Stomach smooth muscle (tissue), 2 donors: ENCODE measurements around the gene IPO5.

Experiments used
- H3K27ac ChIP-seq: one replicate; pipeline ENCODE4 v1.7.0; 2013; ENCODE audit warnings: mild to moderate bottlenecking, low read length, inconsistent platforms
- H3K27me3 ChIP-seq, 2 donors: one replicate each; pipeline ENCODE4 v1.7.0; 2013; ENCODE audit warnings: low read length in 2 of 2; ENCODE audit not compliant: insufficient read depth in 2 of 2, control insufficient read depth in 1 of 2
- H3K36me3 ChIP-seq, 2 donors: one replicate each; pipeline ENCODE4 v1.7.0; 2013; ENCODE audit warnings: low read length in 2 of 2; ENCODE audit not compliant: control insufficient read depth in 2 of 2, insufficient read depth in 2 of 2
- H3K4me1 ChIP-seq: one replicate; pipeline ENCODE4 v1.7.0; 2013; ENCODE audit warnings: low read length; ENCODE audit not compliant: control insufficient read depth, insufficient read depth
- H3K4me3 ChIP-seq, 2 donors: one replicate each; pipeline ENCODE4 v1.7.0; 2013; ENCODE audit warnings: low read length in 2 of 2
- H3K9ac ChIP-seq, 2 donors: one replicate each; pipeline ENCODE4 v1.7.0; 2013; ENCODE audit warnings: low read length in 2 of 2, mild to moderate bottlenecking in 1 of 2
- H3K9me3 ChIP-seq, 2 donors: one replicate each; pipeline ENCODE4 v1.7.0; 2013; ENCODE audit warnings: low read length in 2 of 2; ENCODE audit not compliant: control insufficient read depth in 2 of 2
- donor health status: healthy.
- donor health status: Pancreatic carcinoma.

IPO5 gene

DNA sequence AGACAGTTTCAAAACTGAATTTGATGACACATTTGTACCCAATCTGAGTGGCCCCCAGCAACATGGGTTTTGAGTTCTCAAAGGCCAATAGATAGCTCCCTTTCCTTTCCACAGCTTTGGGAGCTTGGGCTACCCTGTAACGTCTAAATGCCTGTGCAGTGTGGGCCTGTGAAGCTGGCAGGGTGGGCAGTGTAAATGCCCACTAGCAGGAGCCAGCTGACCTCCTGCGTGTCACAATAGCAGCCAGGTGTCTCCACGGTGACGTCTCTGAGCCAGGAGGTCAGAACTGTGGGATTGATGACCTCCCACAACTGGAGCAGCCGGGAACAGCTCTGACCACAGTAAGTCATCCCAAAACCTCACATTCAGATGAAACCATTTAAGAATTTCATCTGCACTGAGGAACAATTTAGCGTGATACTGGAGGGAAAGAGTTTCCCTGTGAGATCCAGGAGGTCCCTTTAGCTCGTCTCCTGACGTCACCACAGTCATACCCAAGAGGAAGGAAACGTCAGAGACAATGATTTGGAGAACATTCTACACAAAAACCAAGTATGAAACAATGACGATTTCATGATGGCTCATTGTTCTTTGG is at the start of gene IPO5:
TSS of gene IPO5 (plus strand) at position 300 of the 595 bp plus-strand sequence. CDS start 23,022 bp downstream, outside the sequence.
- Histone ChIP-seq H3K9ac (no peak within 1 kb of the TSS), H3K27ac (no peak within 1 kb of the TSS), H3K4me3 (no peak within 1 kb of the TSS), H3K9me3 (no peaks in the 10 kb centered on the region), H3K4me1 (no peaks in the 10 kb centered on the region), H3K27me3 (no peaks in the 10 kb centered on the region), H3K36me3 (no peaks in the 10 kb centered on the region)

DNA sequence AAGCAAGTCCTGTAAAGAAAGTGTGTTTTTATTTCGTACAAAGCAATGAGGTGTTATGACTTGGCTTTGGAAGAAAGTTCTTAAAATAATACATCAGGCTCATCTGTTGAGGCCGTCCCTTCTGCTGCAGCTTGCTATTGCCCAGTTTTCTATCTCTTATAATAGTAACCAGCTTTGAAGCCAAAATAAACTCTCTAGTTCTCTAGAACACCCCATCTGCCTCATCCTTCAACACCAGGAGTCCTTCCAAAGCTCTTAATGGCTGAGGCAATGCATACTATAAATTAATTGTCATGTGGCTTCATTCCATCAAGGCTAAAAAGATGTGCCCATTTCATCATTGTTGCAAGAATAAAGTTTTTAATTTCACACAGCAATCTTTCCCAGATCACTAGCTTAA is 49.4 kb upstream of the IPO5 start:
- Histone ChIP-seq H3K27ac (no peak overlapping the region), H3K4me1 (peaks cover 2% of the 10 kb centered on the region), H3K9me3 (no peaks in the 10 kb centered on the region), H3K36me3 (no peaks in the 10 kb centered on the region), H3K4me3 (no peak overlapping the region), H3K9ac (no peak overlapping the region), H3K27me3 (no peaks in the 10 kb centered on the region)

DNA sequence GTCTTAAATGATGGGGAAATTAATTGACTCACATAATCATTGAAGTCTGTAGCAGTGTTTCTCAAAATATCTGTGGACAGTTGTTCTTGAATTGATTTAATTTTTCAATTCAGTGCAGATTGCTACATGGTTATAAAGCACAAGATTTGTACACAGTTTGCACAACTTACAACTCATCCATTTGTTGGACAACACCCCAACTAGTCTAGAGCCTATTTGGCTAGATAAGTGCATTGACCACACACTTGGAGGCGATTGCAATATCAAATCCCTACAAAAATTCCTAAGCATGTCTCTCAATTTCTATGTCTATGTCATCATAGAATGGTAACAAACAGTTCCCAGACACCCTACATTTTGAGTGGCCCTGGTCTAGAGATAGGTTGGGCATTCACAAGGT is 48.0 kb upstream of the IPO5 start:
- Histone ChIP-seq H3K4me1 (no peaks in the 10 kb centered on the region), H3K9ac (no peak overlapping the region), H3K27me3 (no peaks in the 10 kb centered on the region), H3K27ac (no peak overlapping the region), H3K9me3 (no peaks in the 10 kb centered on the region), H3K36me3 (no peaks in the 10 kb centered on the region), H3K4me3 (no peak overlapping the region)

DNA sequence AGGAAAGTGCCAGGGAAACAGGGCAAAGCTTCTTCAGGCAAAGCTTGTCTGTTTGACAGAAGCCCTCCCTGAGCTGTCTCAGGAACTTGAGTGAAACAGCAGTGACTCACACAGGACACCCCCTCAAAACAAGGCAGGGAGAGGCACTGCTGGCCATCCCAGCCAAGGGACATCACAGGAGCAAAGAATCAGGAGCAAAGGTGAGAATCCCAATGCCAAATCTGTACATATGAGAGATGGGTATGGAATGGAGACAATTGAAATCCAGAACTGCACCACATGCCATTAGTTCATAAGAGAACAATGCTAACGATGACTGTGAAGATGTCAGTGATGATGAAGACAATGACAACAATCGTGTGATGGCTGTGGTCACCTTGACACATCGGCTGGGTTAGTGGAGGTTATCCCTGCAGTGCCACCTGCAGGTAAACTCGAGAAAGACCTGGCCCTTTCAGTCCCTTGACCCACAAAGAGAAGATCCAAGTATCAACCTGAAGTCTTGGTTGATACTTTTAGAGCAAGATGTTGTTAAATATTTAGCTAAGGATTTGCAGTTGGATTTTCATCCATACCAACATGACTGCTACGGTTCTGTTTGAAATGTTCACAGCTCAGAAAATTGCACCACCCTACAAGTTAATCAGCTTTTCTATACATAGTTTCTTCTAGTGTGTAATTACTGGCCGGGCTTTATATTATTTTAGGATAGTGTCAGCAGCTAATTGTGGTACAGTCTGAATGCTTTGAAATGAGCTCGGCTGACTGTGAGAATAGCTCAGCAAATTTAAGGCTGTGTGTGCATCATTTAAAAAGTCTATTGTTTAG is 42.0 kb upstream of the IPO5 start:
- H3K27ac ChIP-seq = no peak overlapping the region
- H3K36me3 ChIP-seq = no peaks in the 10 kb centered on the region
- no peak overlapping the region for H3K9ac ChIP-seq
- no peaks in the 10 kb centered on the region for H3K4me1 ChIP-seq
- no peak overlapping the region for H3K4me3 ChIP-seq
- H3K27me3 ChIP-seq = no peaks in the 10 kb centered on the region
- H3K9me3 ChIP-seq = no peaks in the 10 kb centered on the region

DNA sequence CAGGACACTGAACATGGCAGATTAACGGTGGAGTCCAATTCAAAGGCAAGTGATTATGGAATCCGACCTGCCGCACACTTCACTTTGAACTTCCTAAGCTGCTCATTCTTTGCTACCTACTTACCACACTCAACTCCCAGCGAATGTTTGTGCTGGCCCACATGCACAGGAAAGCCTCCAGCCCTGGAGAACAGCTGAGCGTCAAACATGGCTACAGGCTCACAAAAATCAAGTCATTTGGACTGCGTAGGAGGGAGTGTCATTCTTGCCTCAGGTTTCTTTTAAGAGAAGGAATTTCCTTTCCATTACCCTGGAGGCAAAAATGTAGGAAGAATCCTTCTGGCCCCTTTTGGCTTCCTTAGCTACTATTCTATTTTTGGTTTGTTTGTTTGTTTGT is 41.3 kb upstream of the IPO5 start:
- Histone ChIP-seq H3K4me3 (no peak overlapping the region), H3K4me1 (no peaks in the 10 kb centered on the region), H3K9me3 (no peaks in the 10 kb centered on the region), H3K27ac (no peak overlapping the region), H3K9ac (no peak overlapping the region), H3K36me3 (no peaks in the 10 kb centered on the region), H3K27me3 (no peaks in the 10 kb centered on the region)

DNA sequence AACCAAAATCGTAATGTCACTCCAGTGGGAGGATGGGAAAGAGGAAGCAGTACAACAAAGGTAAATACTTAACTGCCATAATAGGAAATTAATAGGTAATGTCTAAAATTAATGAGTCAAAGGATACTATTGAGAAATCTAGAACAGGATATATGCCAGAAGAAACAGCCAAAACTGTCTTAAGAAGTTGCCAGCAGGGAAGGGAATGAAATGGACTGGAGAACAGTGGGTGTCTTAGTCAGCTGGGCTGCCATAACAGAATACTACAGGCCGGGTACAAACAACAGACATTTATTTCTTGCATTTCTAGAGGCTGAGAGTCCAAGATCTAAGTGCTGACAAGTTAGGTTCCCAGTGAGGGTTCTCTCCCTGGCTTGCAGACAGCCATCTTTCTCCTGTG is 40.3 kb upstream of the IPO5 start:
- H3K9me3 ChIP-seq = no peaks in the 10 kb centered on the region
- H3K36me3 ChIP-seq = no peaks in the 10 kb centered on the region
- no peaks in the 10 kb centered on the region for H3K27me3 ChIP-seq
- H3K9ac ChIP-seq = no peak overlapping the region
- H3K27ac ChIP-seq = no peak overlapping the region
- no peaks in the 10 kb centered on the region for H3K4me1 ChIP-seq
- H3K4me3 ChIP-seq = no peak overlapping the region

DNA sequence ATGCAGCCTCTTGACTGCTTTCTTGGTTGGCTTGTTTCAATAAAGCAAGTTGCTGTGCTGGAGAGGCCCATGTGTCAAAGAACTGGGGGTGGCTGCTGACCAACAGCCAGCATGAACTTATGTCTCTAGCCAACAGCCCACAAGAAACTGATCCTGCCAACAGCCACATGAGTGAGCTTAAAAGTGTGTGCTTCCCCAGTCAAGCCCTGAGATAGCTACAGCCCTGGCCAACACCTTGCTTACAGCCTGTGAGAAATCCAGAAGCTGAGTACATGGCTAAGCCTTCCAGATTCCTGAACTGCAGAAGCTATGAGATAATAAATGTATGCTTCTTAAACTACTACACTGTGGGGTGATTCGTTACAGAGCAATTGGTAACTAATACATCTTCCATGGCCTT is 38.9 kb upstream of the IPO5 start:
- no peak overlapping the region for H3K4me3 ChIP-seq
- H3K9me3 ChIP-seq = no peaks in the 10 kb centered on the region
- no peaks in the 10 kb centered on the region for H3K27me3 ChIP-seq
- H3K4me1 ChIP-seq = no peaks in the 10 kb centered on the region
- no peaks in the 10 kb centered on the region for H3K36me3 ChIP-seq
- H3K9ac ChIP-seq = no peak overlapping the region
- H3K27ac ChIP-seq = no peak overlapping the region

DNA sequence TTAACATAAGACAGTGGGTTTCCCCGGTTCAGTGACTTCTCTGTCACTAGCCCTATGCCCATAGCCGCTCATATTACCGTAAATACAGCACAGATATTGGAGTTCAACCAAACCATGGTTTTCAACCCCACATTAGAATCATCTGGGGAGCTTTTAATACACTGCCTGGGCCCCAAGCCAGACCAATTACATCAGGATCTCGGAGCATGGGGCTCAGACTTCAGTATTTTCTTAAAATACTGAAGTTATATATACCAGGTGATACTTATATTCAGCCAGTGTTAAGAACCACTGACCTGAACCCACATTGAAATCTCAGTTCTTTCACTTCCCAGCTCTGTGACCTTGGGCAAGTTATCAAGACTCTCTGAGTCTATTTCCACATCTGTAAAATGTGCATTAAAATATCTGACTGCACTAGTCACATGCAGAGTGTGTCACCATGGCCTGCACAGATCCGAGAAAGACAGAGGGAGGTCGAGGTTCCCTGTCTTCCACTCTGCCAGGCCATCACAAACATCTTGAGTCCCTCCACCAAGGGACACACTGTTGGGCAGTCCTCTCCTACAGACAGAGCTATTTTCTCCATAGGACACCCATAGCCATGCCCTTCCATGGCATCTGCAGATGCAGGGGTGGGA is 32.2 kb upstream of the IPO5 start:
- no peaks in the 10 kb centered on the region for H3K27me3 ChIP-seq
- H3K4me3 ChIP-seq = no peak overlapping the region
- no peaks in the 10 kb centered on the region for H3K36me3 ChIP-seq
- H3K27ac ChIP-seq = no peak overlapping the region
- no peaks in the 10 kb centered on the region for H3K9me3 ChIP-seq
- H3K9ac ChIP-seq = no peak overlapping the region
- no peaks in the 10 kb centered on the region for H3K4me1 ChIP-seq

DNA sequence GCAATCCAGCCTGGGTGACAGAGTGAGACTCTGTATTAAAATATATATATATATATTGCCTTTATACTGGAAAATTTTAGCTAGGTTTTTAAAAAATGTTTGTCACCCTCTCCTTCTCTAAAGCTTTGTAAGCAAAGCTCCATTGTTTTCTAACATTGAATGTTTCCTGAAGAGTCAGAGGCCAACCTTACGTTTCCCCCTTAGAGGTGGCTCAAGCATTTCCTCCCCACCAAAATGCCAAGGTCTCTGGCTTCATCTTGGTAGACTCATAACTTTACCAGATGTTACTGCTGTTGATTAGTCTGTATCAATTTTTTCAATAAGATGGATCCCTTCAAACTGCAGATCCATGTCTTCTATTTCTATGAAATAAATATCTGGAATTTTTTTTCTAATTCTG is 25.2 kb upstream of the IPO5 start:
- H3K9me3 ChIP-seq = no peaks in the 10 kb centered on the region
- H3K4me3 ChIP-seq = no peak overlapping the region
- no peaks in the 10 kb centered on the region for H3K4me1 ChIP-seq
- H3K9ac ChIP-seq = no peak overlapping the region
- no peaks in the 10 kb centered on the region for H3K36me3 ChIP-seq
- H3K27me3 ChIP-seq = no peaks in the 10 kb centered on the region
- H3K27ac ChIP-seq = no peak overlapping the region

DNA sequence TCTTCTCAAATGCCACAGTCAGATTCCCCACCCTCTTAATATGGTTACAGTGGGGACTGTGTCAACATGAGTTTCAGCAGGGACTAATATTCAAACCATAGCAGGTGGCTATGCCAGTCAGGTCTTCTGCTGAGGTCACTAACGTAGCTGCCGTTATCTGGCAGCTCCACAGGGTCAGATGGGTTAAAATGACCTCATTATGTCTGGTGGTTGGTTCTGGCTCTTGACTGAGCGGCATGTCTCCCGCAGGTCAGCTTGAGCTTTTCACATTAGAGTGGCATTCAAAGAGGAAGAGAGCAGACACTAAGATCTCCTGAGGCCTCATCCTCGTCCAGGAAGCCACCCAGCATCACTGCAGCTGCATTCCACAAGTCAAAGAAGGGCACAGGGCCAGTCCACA is 21.4 kb upstream of the IPO5 start:
- no peak overlapping the region for H3K9ac ChIP-seq
- no peaks in the 10 kb centered on the region for H3K27me3 ChIP-seq
- H3K9me3 ChIP-seq = no peaks in the 10 kb centered on the region
- no peaks in the 10 kb centered on the region for H3K36me3 ChIP-seq
- no peak overlapping the region for H3K4me3 ChIP-seq
- H3K27ac ChIP-seq = no peak overlapping the region
- H3K4me1 ChIP-seq = no peaks in the 10 kb centered on the region

DNA sequence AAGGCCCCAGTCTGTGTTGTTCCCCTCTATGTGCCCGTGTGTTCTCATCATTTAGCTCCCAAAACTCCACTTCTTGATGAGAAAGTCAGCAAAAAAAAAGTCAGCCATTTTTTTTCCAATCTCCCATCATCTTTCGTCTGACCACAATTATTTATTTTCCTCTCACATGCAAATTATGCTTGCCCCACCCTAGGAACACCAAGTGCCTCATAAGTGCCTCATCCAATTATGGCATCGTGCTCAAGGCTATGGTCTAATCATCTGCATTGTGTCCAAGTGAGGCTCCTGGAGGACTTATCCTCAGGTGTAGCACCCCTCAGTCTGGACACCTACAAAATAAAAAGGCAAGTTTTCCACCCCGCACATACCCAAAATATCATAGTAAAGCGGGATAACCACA is 20.8 kb upstream of the IPO5 start:
- H3K4me1 ChIP-seq = no peaks in the 10 kb centered on the region
- H3K9me3 ChIP-seq = no peaks in the 10 kb centered on the region
- H3K36me3 ChIP-seq = no peaks in the 10 kb centered on the region
- H3K27me3 ChIP-seq = no peaks in the 10 kb centered on the region
- no peak overlapping the region for H3K27ac ChIP-seq
- no peak overlapping the region for H3K9ac ChIP-seq
- H3K4me3 ChIP-seq = no peak overlapping the region
